C1 segment of cervical spinal cord (tissue), 14 donors: Measurements from ENCODE around the gene ZDHHC20.

Source experiments
- DNase-seq, 14 donors: peaks; one replicate each; lab custom pipeline; 2025; lab: John Stamatoyannopoulos, UW

Gene ZDHHC20

DNA sequence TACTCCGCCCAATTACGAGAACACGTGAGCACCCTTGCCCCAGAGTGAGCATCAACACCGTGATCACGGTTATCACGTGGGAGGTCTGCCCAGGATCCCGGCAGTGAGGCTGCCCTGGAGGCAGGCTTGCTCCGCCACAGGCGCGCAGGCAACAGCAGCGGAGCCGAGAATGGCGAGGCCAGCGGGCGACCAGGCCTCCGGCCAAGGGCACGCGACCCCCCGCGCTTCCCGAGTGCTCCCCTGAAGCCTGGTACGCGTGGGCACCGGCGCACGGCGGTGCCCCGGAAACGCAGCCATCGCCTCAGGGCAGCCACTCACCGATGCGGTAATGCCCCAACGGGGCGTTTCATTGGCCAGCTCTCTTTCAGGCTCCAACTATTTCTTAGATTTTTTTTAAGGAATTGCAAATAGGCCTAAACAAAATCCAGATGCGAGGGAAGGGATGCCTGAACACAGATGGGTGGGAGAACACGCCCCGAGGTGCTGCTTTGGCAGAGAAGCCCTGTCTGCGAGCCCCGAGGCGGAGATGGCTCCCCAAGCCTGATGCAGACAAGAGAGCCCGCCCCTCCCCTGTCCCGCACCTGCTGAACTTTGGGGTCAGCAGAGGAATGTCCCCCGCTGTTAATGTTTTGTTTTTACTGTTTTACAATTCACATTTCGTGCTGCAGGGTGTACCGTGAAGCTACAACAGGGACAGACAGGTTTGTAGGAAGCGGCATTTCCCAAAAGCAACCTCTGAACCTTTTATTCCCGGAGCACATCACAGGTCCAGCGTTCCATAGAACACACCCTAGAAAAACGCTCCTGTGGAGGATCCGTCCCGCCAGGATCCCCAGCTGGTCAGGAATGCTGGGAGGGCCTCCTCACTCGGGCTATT, 132.7 kb downstream of the ZDHHC20 start:
- DNase-seq, result peak in 9 of 14 donors; percentile 16 to 55 (median 36)

DNA sequence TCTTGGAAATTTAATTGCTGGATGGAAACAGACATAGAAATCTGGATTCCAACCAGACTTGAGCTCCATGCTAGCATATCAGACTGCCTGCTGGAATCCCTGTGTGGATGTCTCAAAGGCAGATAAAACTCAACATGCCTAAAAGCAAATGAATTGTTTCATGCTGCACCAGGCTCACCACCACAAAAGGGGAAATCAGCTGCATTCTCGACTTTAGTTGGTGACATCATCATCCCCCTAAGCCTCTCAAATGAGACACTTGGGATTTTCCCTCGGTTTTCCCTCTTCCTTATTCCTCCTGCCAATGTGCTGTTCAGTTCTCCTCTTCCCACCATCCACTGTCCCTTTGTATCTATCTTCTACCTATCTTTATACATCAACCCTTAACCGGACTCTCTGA, 134.3 kb downstream of the ZDHHC20 start:
- DNase-seq, result no peak

DNA sequence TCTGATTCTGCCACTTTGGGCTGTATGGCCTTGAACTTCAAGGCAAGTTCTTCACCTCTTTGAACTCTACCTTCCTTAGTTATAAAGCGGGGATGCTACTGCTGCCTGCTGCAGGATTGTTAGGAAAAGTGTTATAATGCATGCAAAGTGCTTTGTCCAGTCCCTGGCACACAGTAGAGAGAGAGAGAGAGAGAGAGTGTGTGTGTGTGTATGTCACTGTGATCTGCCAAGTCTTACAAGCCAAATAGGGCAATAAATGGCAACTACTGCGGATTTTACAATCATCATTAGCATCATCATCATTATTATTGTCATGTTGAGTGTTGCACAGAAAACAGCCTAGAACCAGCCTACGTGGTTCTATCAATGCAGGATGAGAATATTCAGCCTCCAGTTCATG, 136.1 kb downstream of the ZDHHC20 start:
- no peak for DNase-seq
